Measurements from ENCODE around the gene ANKRD23. TPM values are rescaled to one million over a fixed set of nuclear protein-coding genes. Genes with fewer than 3 reads are reported as not detected.
A peak's percentile ranks its signal among the peaks of the same experiment; 100 is the strongest.

ANKRD23 gene
- polyA plus RNA-seq, 1 donor from 2014 or later, result 1.3 TPM

- no peak overlapping the region for H3K4me3 Mint-ChIP-seq
- H3K9me3 Mint-ChIP-seq, result no peaks in the 10 kb centered on the region
- no peaks in the 10 kb centered on the region for H3K36me3 Mint-ChIP-seq
- H3K4me1 Mint-ChIP-seq, result no peaks in the 10 kb centered on the region
- H3K27ac Mint-ChIP-seq, result no peak overlapping the region
- H3K27me3 Mint-ChIP-seq, result peaks cover 8% of the 10 kb centered on the region
These were observed 37.8 kb upstream of the ANKRD23 start for GRCh38 chr2:96881349-96882195.

- Mint-ChIP-seq H3K4me3 (no peak overlapping the region), H3K9me3 (no peaks in the 10 kb centered on the region), H3K27ac (no peak overlapping the region), H3K36me3 (no peaks in the 10 kb centered on the region), H3K27me3 (peaks cover 8% of the 10 kb centered on the region), H3K4me1 (no peaks in the 10 kb centered on the region)
These were observed 37.1 kb upstream of the ANKRD23 start for GRCh38 chr2:96880891-96881273.

- Mint-ChIP-seq H3K4me3 (no peak overlapping the region), H3K27me3 (peaks cover 8% of the 10 kb centered on the region), H3K36me3 (no peaks in the 10 kb centered on the region), H3K4me1 (peaks cover under 1 to 3% (median 3%) of the 10 kb centered on the region in 3 donors), H3K27ac (no peak overlapping the region), H3K9me3 (no peaks in the 10 kb centered on the region)
These were observed 35.8 kb upstream of the ANKRD23 start for GRCh38 chr2:96879545-96880040.

- Mint-ChIP-seq H3K4me3 (no peak overlapping the region), H3K27ac (no peak overlapping the region), H3K4me1 (peaks cover 6 to 9% (median 9%) of the 10 kb centered on the region in 3 donors), H3K36me3 (no peaks in the 10 kb centered on the region), H3K9me3 (no peaks in the 10 kb centered on the region), H3K27me3 (peaks cover 9% of the 10 kb centered on the region)
These were observed 35.1 kb upstream of the ANKRD23 start for GRCh38 chr2:96878796-96879544.

- H3K27ac Mint-ChIP-seq, result no peak overlapping the region
These were observed 34.4 kb upstream of the ANKRD23 start for GRCh38 chr2:96878171-96878570.

GRCh38 chr2:96877631-96878092 lies 33.8 kb upstream of the ANKRD23 start:
- Mint-ChIP-seq H3K36me3 (no peaks in the 10 kb centered on the region), H3K4me3 (no peak overlapping the region), H3K4me1 (peaks cover 8 to 14% (median 14%) of the 10 kb centered on the region in 3 donors), H3K9me3 (no peaks in the 10 kb centered on the region), H3K27ac (no peak overlapping the region), H3K27me3 (peaks cover 9% of the 10 kb centered on the region)

More at GRCh38 chr2:96878171-96878570, 34.4 kb upstream of the ANKRD23 start:
- H3K9me3 Mint-ChIP-seq, result no peaks in the 10 kb centered on the region
- no peaks in the 10 kb centered on the region for H3K36me3 Mint-ChIP-seq
- H3K27me3 Mint-ChIP-seq, result peaks cover 9% of the 10 kb centered on the region
- no peak overlapping the region for H3K4me3 Mint-ChIP-seq
- H3K4me1 Mint-ChIP-seq, result peaks cover 8 to 13% (median 13%) of the 10 kb centered on the region in 3 donors

GRCh38 chr2:96877042-96877451 lies 33.2 kb upstream of the ANKRD23 start:
- Mint-ChIP-seq H3K9me3 (no peaks in the 10 kb centered on the region), H3K27ac (no peak overlapping the region)

GRCh38 chr2:96876269-96877041 lies 32.6 kb upstream of the ANKRD23 start:
- Mint-ChIP-seq H3K4me1 (peaks cover 8 to 14% (median 14%) of the 10 kb centered on the region in 3 donors), H3K27ac (peak overlapping the region in 1 of 3 donors; percentile 71), H3K36me3 (no peaks in the 10 kb centered on the region), H3K9me3 (no peaks in the 10 kb centered on the region), H3K4me3 (no peak overlapping the region), H3K27me3 (peaks cover 9% of the 10 kb centered on the region)

More at GRCh38 chr2:96877042-96877451, 33.2 kb upstream of the ANKRD23 start:
- Mint-ChIP-seq H3K36me3 (no peaks in the 10 kb centered on the region), H3K4me3 (no peak overlapping the region), H3K27me3 (peaks cover 9% of the 10 kb centered on the region), H3K4me1 (peaks cover 8 to 14% (median 14%) of the 10 kb centered on the region in 3 donors)

GRCh38 chr2:96875498-96876268 lies 31.9 kb upstream of the ANKRD23 start:
- peaks cover 12% of the 10 kb centered on the region for H3K27me3 Mint-ChIP-seq
- no peak overlapping the region for H3K4me3 Mint-ChIP-seq
- peaks cover 8 to 17% (median 17%) of the 10 kb centered on the region in 3 donors for H3K4me1 Mint-ChIP-seq
- H3K36me3 Mint-ChIP-seq, result no peaks in the 10 kb centered on the region
- H3K27ac Mint-ChIP-seq, result peak overlapping the region in 1 of 3 donors; percentile 17
- H3K9me3 Mint-ChIP-seq, result no peaks in the 10 kb centered on the region

GRCh38 chr2:96874198-96874831 lies 30.5 kb upstream of the ANKRD23 start:
- H3K36me3 Mint-ChIP-seq, result no peaks in the 10 kb centered on the region
- H3K4me1 Mint-ChIP-seq, result peaks cover 8 to 20% (median 17%) of the 10 kb centered on the region in 3 donors
- H3K9me3 Mint-ChIP-seq, result no peaks in the 10 kb centered on the region
- peaks cover 12% of the 10 kb centered on the region for H3K27me3 Mint-ChIP-seq
- peak overlapping the region; percentile 68 to 90 (median 76) for H3K4me3 Mint-ChIP-seq
- H3K27ac Mint-ChIP-seq, result peak overlapping the region; percentile 17 to 88 (median 38)

GRCh38 chr2:96873651-96874096 lies 29.9 kb upstream of the ANKRD23 start:
- Mint-ChIP-seq H3K27me3 (peaks cover 11% of the 10 kb centered on the region), H3K4me1 (peaks cover 8 to 20% (median 17%) of the 10 kb centered on the region in 3 donors), H3K9me3 (no peaks in the 10 kb centered on the region), H3K27ac (peak overlapping the region in 2 of 3 donors; percentile 17 to 88), H3K4me3 (peak overlapping the region in 3 of 4 donors; percentile 58 to 83 (median 68)), H3K36me3 (no peaks in the 10 kb centered on the region)

GRCh38 chr2:96872591-96873349 lies 28.9 kb upstream of the ANKRD23 start:
- H3K27ac Mint-ChIP-seq, result no peak overlapping the region
- H3K4me1 Mint-ChIP-seq, result peaks cover 8 to 23% (median 17%) of the 10 kb centered on the region in 3 donors

More at GRCh38 chr2:96872591-96873349, 28.9 kb upstream of the ANKRD23 start:
- H3K27me3 Mint-ChIP-seq, result peaks cover 12% of the 10 kb centered on the region
- H3K36me3 Mint-ChIP-seq, result no peaks in the 10 kb centered on the region
- peak overlapping the region in 1 of 4 donors; percentile 34 for H3K4me3 Mint-ChIP-seq
- no peaks in the 10 kb centered on the region for H3K9me3 Mint-ChIP-seq

All from IgD-negative memory B cell (primary cell).